Activated naive CD8-positive, alpha-beta T cell treated with anti-CD3 and anti-CD28 coated beads, Interleukin-2, amount 50 U/mL, for 16 hours (primary cell): ENCODE data around the gene SRSF5.
"Not testable (repeated sequence)": the region's sequence is repeated elsewhere in the genome, so short reads cannot be mapped to it uniquely, and the experiment has no call there.

ENCODE experiments used
- DNase-seq: peaks from one replicate; pipeline ENCODE4 v3.0.0-alpha.2; 2020; ENCODE audit warnings: low read depth, low spot score

Gene SRSF5

DNA sequence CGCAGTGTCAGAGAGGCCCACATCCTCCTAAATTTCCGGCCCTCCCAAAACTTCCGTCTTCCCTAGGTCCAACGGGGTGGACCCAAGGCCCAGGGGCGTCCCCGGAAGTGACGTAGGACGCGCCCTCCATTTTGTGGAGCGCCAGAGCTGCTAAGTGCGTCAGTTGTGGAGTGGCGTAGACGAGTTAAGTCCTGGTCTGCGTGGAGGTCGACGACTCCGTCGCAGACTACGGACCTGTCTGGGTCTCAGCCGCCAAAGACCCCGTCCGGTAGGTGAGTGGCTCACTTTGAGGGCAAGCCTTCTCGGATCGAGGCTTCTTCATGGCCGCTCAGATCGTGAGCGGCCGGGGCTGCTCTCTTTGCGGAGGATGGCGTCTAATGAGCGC, at the start of gene SRSF5:
Gene SRSF5 (plus strand): TSS at position 159 of the 385 bp plus-strand sequence. CDS start 1,015 bp downstream, outside the sequence.
- DNase-seq, result peak; percentile 85

DNA sequence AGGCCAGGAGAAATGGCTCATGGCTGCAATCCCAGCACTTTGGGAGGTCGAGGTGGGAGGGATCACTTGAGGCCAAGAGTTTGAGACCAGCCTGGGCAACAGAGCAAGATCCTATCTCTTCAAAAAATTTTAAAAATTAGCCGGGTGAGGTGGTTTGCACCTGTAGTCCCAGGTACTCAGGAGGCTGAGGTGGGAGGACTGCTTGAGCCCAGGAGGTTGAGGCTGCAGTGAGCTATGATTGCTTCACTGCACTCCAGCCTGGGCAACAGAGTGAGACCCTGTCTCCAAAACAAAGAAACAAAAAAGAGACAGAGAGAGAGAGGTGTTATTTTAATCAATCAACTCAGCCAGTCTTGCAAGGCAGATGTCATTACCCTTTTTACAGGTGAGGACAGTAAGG, 48.3 kb upstream of the SRSF5 start:
- not testable (repeated sequence) for DNase-seq

DNA sequence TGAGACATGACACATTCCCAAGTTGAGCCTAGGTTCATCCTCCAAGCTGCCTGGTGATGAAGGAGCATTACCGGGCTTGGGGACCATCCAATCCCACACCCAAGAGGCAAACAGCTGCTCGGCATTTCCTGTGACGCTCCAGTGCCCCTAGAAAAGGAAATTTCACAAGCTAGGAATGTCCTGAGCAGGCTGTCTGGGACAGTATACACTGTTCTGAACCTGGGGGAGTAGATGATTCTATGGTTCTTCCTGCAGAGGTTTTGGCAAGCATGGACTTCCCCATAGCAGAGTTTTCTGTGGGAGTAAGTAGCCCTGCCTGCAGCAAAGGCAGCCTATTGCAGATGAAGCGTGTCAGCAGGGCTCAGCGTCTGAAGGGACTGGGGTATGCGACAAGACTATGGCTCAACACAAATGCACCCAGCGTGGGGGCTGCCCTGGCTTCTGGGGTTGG, 47.4 kb upstream of the SRSF5 start:
- no peak for DNase-seq

DNA sequence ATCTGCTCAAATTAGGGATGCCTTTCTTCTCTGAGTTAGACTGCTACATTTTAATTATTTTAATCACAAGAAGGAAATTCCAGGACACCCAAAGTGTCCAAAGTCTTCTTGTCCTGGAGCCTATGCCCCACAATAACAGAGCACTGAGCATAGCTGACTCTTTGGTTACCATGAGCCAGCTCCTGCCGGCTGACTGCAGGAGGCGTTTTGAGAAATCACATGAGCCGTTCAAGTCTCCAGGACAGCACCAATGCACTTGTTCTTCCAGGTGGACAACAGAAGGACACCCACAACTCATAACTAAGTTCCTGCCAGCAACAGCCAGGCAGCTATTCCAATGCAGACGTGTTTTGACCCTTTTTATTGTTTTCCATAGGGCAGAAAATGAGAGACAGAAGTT, 46.0 kb upstream of the SRSF5 start:
- DNase-seq, result no peak

DNA sequence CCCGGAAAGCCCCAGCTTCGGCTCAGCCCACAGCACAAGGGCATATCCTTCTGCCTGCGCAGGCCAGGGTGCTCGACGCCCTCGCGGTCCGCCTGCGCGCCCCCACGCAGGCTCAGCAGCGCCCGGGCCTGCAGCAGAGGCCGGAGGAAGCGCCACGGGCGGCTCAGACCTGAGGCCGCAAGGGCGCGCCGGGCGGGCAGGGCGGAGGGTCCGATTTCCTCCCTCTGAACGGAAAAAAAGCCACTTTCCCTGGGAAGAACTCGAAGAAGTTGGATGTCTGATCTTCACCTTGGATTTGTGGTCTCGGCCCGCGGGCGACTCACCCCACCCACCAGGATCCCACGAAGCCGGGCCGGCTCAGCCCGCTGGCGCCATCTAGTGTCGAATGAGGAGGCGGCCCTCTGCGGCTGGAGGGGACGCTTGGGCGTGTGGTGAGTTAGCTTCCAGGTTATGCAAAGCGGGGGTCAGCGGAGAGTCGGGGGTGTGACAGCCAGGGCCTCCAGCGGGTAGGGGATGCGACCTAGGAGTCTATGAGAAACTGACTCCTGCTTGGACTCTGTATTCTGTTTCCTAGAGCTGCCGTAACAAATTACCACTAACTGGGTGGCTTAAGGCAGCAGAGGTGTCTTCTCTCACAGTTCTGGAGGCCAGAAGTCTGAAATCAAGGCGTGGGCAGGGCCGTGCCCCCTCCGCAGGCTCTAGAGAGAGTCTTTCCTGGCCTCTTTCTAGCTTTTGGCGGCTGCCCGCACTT, 40.0 kb upstream of the SRSF5 start:
- DNase-seq, result peak; percentile 61

DNA sequence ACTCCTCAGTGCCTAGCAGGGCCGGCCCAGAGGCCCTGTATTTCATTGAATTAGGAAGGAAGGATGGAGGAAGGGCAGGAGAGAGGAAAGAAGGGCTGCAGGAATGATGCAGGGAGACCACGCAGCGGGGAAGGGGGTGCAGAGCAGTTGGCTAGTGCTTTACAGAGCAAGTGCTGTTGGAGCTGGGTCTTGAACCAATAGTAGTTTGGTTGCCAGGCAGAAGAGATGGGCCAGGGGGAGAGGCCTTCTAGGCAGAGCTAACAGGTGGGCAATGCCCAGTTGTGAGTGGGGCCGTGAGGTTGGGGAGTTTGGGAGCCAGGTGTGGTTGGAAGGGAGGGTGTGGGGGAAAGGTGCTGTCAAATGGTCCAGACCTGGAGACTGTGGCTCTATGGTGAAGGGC, 39.1 kb upstream of the SRSF5 start:
- DNase-seq, result no peak

DNA sequence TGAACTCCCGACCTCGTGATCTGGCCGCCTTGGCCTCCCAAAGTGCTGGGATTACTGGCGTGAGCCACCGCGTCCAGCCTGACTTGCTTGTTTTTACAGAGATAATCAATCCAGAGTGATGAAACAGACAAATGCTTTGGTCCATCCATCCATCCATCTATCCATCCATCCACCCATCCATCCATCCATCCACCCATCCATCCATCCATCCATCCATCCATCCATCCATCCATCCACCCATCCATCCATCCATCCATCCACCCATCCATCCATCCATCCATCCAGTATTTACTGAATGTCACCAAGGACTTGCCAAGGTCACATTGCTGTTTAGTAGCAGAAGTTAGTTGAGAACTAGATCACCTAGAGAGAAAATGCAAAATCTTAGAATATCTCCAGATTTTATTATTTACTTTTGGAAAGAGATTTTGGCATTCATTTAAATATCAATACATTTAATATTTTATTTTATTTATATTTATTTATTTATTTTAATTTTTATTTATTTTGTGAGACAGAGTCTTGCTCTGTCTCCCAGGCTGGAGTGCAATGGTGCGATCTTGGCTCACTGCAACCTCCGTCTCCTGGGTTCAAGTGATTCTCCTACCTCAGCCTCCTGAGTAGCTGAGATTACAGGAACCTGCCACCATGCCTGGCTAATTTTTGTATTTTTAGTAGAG, 34.9 kb upstream of the SRSF5 start:
- not testable (repeated sequence) for DNase-seq

GRCh38 chr14:69736405-69736804, 30.5 kb upstream of the SRSF5 start:
- not testable (repeated sequence) for DNase-seq

GRCh38 chr14:69741055-69741454, 25.9 kb upstream of the SRSF5 start:
- DNase-seq, result no peak

GRCh38 chr14:69749956-69750355, 17.0 kb upstream of the SRSF5 start:
- DNase-seq, result no peak

- no peak for DNase-seq
These were observed 16.4 kb upstream of the SRSF5 start for GRCh38 chr14:69750495-69750894.

DNA sequence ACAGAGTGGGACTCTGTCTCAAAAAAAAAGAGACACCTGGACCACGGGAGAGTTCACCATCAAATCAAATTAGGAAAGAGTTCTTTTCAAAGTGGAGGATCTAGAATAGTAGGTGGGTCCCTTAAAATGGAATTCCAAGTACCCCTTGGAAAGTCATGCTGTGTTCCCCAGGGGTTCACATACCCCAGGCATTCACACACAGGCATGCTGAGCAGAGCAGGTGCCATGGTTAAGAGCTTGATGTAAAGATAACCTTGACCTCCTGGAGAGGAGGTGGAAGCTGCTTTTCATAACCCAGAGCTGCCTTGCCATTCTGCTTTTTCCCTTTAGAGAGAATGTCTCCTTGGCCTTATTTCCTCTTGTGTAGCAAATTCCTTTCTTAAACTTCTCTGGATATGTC, 14.2 kb upstream of the SRSF5 start:
- no peak for DNase-seq

GRCh38 chr14:69753860-69754259, 13.1 kb upstream of the SRSF5 start:
- DNase-seq, result no peak

- no peak for DNase-seq
These were observed 12.5 kb upstream of the SRSF5 start for GRCh38 chr14:69754487-69754886.

GRCh38 chr14:69755296-69755695, 11.6 kb upstream of the SRSF5 start:
- DNase-seq, result no peak

GRCh38 chr14:69755784-69756183, 11.2 kb upstream of the SRSF5 start:
- no peak for DNase-seq

DNA sequence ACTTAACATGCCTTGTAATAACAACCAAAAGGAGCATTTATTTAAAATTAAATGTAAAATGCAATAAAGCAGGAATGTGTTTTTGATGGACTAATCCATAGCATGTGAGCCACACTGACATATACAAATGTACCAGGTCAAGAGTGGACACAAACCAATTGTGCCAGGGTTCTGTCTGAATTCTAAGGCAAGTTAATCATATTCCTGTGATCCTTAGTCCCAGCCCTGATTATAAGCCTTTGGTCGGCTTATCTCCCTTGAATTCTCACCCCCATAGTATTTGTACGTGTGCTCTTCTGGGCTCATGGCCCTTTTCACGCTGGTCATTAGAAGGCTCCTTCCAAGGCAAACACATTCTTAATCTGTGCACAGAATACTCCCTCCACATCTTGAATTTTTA, 10.6 kb upstream of the SRSF5 start:
- no peak for DNase-seq

DNA sequence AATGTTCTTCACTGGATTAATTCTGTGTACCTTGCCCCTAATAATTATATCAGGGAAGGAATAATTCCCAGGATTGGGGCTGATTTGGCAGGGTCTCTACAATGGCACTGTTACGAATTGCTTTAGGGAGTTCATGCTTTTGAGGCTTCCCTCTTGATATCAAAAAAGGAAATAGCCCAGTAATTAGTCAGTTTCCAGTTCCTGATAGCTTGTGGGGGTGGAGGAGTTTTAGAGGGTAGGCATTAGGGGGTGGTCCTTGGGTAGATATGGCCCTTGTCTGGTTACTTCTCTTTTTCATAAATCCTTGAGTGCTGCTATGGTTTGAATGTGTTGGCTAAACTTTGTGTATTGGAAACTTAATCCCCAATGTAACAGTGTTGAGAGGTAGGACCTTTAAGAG, 6.1 kb upstream of the SRSF5 start:
- DNase-seq, result no peak

GRCh38 chr14:69763761-69764510, 3.0 kb upstream of the SRSF5 start:
- no peak for DNase-seq

DNA sequence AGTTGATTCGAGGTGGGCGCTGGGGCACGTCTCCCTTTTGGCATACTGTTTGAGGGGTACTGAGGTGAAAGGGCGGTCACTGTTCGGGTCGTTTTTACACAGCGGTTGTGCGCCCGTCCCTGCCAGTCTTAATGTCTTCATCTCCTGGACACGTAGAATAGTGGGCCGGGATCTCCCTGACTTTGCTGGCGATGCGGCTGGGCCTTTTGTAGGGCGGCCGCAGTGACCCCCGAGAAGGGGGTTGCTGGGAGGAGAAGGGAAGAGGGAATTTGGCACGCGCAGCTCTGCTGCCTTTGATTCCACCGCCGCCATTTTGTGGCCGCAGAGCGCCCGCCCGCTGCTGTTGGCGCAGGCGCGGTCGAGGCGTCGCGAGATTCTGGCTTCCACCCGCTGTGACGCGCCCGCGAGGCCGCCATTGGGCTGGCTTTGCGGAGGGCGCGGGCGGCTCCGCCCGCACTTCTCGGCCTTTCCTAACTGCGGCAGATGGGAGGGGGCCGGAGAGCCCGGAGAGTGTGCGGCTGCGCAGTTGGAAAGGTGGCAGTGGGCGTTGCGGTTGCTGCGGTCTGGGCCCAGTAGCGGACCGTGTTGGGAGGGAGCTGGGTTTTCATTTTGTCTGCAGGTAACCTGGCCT, 542 bp downstream of the SRSF5 start:
- DNase-seq, result peak; percentile 82

- no peak for DNase-seq
These were observed 1.9 kb downstream of the SRSF5 start for GRCh38 chr14:69768873-69769272.

- DNase-seq, result no peak
These were observed 2.7 kb downstream of the SRSF5 start for GRCh38 chr14:69769623-69770022.
